Measurements from ENCODE around the gene FOXJ2. TPM values are rescaled to one million over a fixed set of nuclear protein-coding genes. Genes with fewer than 3 reads are reported as not detected.
A peak's percentile ranks its signal among the peaks of the same experiment; 100 is the strongest.
"Not testable (repeated sequence)": the region's sequence is repeated elsewhere in the genome, so short reads cannot be mapped to it uniquely, and the experiment has no call there.

Gene FOXJ2
- total and polyA plus RNA-seq, 3 donors from 2014 or later: 13.5 to 29.1 (median 25.3) TPM

DNA sequence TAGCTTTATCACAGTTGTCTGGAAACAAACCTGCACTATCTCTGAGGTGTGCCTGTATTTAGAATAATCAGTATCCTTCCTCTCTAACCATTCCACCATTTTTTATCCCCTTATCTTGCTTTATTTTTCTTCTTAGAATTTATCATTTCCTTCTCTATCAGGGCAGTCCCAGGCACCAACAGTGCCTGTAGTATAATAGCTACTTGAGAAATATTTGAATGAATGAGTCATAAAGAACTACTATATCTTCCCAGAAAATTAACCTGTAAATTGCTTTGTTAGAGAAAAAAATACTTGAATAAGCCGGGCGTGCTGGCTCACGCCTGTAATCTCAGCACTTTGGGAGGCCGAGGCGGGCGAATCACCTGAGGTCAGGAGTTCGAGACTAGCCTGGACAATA lies 21.2 kb upstream of the FOXJ2 start:
- TF ChIP-seq, protein P1, sequence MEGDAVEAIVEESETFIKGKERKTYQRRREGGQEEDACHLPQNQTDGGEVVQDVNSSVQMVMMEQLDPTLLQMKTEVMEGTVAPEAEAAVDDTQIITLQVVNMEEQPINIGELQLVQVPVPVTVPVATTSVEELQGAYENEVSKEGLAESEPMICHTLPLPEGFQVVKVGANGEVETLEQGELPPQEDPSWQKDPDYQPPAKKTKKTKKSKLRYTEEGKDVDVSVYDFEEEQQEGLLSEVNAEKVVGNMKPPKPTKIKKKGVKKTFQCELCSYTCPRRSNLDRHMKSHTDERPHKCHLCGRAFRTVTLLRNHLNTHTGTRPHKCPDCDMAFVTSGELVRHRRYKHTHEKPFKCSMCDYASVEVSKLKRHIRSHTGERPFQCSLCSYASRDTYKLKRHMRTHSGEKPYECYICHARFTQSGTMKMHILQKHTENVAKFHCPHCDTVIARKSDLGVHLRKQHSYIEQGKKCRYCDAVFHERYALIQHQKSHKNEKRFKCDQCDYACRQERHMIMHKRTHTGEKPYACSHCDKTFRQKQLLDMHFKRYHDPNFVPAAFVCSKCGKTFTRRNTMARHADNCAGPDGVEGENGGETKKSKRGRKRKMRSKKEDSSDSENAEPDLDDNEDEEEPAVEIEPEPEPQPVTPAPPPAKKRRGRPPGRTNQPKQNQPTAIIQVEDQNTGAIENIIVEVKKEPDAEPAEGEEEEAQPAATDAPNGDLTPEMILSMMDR (IDR thresholded peaks at IDR 0.05): no peak
- TF ChIP-seq POLR2A (IDR thresholded peaks at IDR 0.05): no peak
- no peak for DNase-seq
- intact Hi-C loops (cut with DNase I; ENCODE audit: low total_unique reads): no loop called here
- Histone ChIP-seq H3K9me3 (no peaks in the 10 kb centered on the region), H3K27me3 (no peaks in the 10 kb centered on the region), H3K36me3 (ENCODE audit: low read depth, missing control alignments) (no peaks in the 10 kb centered on the region), H3K27ac (no peak overlapping the region), H3K4me1 (no peaks in the 10 kb centered on the region), H3K4me3 (no peak overlapping the region)
- 91 to 96% methylated on average over 7 of the region's 7 CpGs for WGBS, 2 donors

DNA sequence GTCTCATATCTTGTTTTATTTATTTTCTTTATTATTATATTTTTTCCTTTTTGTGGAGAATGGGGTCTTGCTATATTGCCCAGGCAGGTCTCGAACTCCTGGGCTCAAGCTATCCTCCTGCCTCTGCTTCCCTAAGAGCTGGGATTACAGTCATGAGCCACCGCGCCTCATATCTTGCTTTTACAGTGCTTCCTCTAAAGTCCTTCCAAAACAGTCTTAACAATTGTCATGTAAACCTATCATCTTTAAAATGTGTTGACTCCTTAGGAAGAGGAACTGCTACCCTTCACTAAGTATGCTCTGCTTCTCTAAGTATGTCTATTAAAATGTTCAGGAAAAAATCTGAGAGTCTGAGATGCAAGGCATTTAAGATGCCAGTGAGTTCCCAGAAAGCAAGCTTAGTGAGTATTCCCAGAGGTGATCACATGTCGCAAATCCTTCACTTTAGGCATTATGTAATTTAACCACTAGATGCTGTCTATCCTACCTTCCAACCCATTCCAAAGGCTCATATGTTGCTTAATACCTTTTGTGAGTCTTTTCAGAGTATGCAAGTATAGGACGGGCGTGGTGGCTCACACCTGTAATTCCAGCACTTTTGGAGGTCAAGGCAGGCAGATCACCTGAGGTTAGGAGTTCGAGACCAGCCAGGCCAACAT lies 19.7 kb upstream of the FOXJ2 start:
- no peaks in the 10 kb centered on the region for H3K4me1 ChIP-seq
- no peak overlapping the region for H3K4me3 ChIP-seq
- no peaks in the 10 kb centered on the region for H3K36me3 ChIP-seq (ENCODE audit: low read depth, missing control alignments)
- no peaks in the 10 kb centered on the region for H3K27me3 ChIP-seq
- intact Hi-C loops (cut with DNase I; ENCODE audit: low total_unique reads): no loop called here
- H3K9me3 ChIP-seq: no peaks in the 10 kb centered on the region
- H3K27ac ChIP-seq: no peak overlapping the region
- no peak for TF ChIP-seq POLR2A (IDR thresholded peaks at IDR 0.05)
- TF ChIP-seq, protein P1 (IDR thresholded peaks at IDR 0.05): no peak
- 91 to 94% methylated on average over 6 to 7 of the region's 7 CpGs for WGBS, 2 donors
- no peak for DNase-seq

DNA sequence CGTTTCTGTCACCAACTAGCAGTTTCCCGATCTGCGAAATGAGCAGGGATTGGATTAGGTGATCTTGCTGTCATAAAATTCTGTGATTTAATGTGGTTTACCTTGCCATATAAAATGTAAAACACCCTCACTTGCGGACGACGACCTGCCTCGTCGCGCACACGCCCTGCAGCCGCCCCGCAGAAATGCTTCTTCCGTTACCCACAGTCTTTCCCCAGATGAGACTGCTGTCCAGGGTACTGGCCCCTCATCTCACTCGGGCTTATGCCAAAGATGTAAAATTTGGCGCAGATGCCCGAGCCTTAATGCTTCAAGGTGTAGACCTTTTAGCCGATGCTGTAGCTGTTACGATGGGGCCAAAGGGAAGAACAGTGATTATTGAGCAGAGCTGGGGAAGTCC lies 17.7 kb upstream of the FOXJ2 start:
- Histone ChIP-seq H3K36me3 (ENCODE audit: low read depth, missing control alignments) (no peaks in the 10 kb centered on the region), H3K4me1 (peaks cover 5% of the 10 kb centered on the region), H3K9me3 (no peaks in the 10 kb centered on the region), H3K4me3 (no peak overlapping the region), H3K27me3 (no peaks in the 10 kb centered on the region), H3K27ac (no peak overlapping the region)
- no peak for DNase-seq
- 30 to 41% methylated on average over 18 of the region's 18 CpGs for WGBS, 2 donors
- intact Hi-C loops (cut with DNase I; ENCODE audit: low total_unique reads): no loop called here
- no peak for TF ChIP-seq POLR2A (IDR thresholded peaks at IDR 0.05)
- TF ChIP-seq, protein P1 (IDR thresholded peaks at IDR 0.05): no peak

DNA sequence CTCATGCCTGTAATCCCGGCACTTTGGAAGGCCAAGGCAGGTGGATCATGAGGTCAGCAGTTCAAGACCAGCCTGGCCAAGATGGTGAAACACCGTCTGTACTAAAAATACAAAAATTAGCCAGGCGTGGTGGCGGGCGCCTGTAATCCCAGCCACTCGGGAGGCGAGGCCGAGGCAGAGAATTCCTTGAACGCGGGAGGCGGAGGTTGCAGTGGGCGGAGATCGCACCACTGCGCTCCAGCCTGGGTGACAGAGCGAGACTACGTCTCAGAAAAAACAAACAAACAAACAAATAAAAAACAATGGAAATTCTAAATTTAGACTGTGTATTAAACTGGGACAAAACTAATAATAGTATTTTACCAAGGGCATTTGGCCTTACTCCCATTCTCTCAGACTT lies 14.3 kb upstream of the FOXJ2 start:
- H3K4me1 ChIP-seq; DNase-seq; H3K27me3 ChIP-seq; H3K27ac ChIP-seq; H3K9me3 ChIP-seq; intact Hi-C loops (cut with DNase I; ENCODE audit: low total_unique reads); H3K36me3 ChIP-seq (ENCODE audit: low read depth, missing control alignments): not testable (repeated sequence)
- peak overlapping the region; percentile 51 to 53 for H3K4me3 ChIP-seq
- 36 to 46% methylated on average over 16 of the region's 16 CpGs for WGBS, 2 donors

DNA sequence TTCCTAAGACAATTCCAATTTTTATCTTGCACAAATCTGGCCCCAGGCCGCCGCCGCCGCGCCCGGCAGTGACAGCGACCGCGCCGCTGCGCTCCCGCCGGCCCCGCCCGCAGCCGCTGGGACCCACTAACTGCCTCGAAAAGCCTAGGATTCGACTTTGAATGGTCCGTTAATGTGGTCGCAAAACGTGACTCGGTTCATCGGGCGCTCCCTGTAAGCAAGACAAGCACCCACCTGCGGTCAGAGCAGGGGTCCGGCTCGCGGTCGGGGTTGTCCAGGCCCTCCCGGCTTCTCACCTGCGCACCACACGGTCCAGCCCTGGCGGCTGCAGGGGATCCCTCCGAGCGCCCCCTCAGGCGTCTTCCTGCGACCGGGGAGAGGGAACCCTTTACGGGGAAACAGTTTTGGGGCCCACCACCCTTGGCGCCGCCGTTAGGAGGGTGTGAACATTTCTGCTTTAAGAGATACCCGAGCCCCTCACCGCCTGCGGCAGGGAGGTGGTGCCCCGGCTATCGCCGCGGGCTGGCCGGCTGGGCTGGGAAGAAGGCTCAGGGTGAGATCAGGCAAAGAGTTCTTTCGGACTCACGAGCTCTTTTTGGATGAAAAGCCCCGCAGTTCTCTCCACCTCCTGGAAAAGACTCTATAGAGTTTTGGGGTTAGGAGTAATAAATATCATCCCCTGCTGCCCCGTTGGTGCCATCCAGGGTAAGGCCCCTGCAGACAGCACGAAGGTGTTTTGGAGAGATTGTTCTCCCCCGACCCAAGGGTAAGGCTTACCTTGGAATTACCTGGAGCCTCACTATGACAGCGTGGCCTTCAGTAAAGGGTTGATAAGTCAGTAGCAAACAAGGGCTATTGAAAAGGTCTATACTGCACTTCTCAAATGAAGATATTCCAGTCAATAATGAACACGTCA lies 13.6 kb upstream of the FOXJ2 start:
- DNase-seq: peak; percentile 63
- TF ChIP-seq POLR2A (IDR thresholded peaks at IDR 0.05): no peak
- TF ChIP-seq, protein P1 (IDR thresholded peaks at IDR 0.05): no peak
- H3K27ac ChIP-seq: no peak overlapping the region
- H3K4me3 ChIP-seq: peak overlapping the region; percentile 51 to 53
- H3K9me3 ChIP-seq: no peaks in the 10 kb centered on the region
- no peaks in the 10 kb centered on the region for H3K27me3 ChIP-seq
- intact Hi-C loops (cut with DNase I; ENCODE audit: low total_unique reads): no loop called here
- no peaks in the 10 kb centered on the region for H3K36me3 ChIP-seq (ENCODE audit: low read depth, missing control alignments)
- 6 to 8% methylated on average over 13 to 58 of the region's 58 CpGs for WGBS, 2 donors
- peaks cover 5% of the 10 kb centered on the region for H3K4me1 ChIP-seq
